Left hindlimb (tissue), 1 donor: ENCODE data around the gene SCARB1.
"Not testable (repeated sequence)": the region's sequence is repeated elsewhere in the genome, so short reads cannot be mapped to it uniquely, and the experiment has no call there.

Experiments
- DNase-seq: peaks from one replicate; pipeline ENCODE4 v3.0.0-alpha.2; 2018

The SCARB1 gene

GRCh38 chr12:124883263-124884130, 19.8 kb upstream of the SCARB1 start:
- DNase-seq = no peak

GRCh38 chr12:124881123-124881522, 17.5 kb upstream of the SCARB1 start:
- no peak for DNase-seq

GRCh38 chr12:124880335-124880734, 16.7 kb upstream of the SCARB1 start:
- not testable (repeated sequence) for DNase-seq

- DNase-seq = no peak
These were observed 15.3 kb upstream of the SCARB1 start for GRCh38 chr12:124878795-124879516.

- no peak for DNase-seq
These were observed 13.8 kb upstream of the SCARB1 start for GRCh38 chr12:124877423-124877822.

GRCh38 chr12:124876171-124876570, 12.5 kb upstream of the SCARB1 start:
- DNase-seq = no peak

GRCh38 chr12:124875803-124876132, 12.1 kb upstream of the SCARB1 start:
- DNase-seq = no peak

- no peak for DNase-seq
These were observed 11.5 kb upstream of the SCARB1 start for GRCh38 chr12:124874988-124875802.

- DNase-seq = no peak
These were observed 10.5 kb upstream of the SCARB1 start for GRCh38 chr12:124874188-124874587.

- DNase-seq = no peak
These were observed 8.5 kb upstream of the SCARB1 start for GRCh38 chr12:124872068-124872719.

- DNase-seq = no peak
These were observed 7.6 kb upstream of the SCARB1 start for GRCh38 chr12:124871297-124871696.

- no peak for DNase-seq
These were observed 6.9 kb upstream of the SCARB1 start for GRCh38 chr12:124870515-124870914.

- DNase-seq = no peak
These were observed 5.5 kb upstream of the SCARB1 start for GRCh38 chr12:124869059-124869665.

- DNase-seq = no peak
These were observed 4.8 kb upstream of the SCARB1 start for GRCh38 chr12:124868252-124869058.

- DNase-seq = no peak
These were observed 3.8 kb upstream of the SCARB1 start for GRCh38 chr12:124867401-124867930.

GRCh38 chr12:124866883-124867400, 3.3 kb upstream of the SCARB1 start:
- no peak for DNase-seq

- DNase-seq = no peak
These were observed 2.7 kb upstream of the SCARB1 start for GRCh38 chr12:124866195-124866882.

GRCh38 chr12:124865728-124866127, 2.1 kb upstream of the SCARB1 start:
- no peak for DNase-seq

GRCh38 chr12:124864326-124864752, 675 bp upstream of the SCARB1 start:
- no peak for DNase-seq

GRCh38 chr12:124862768-124863415, 772 bp downstream of the SCARB1 start:
- no peak for DNase-seq
